NCI-H345 (cell line): ENCODE data around the gene TRIO.

Experiments used
- DNase-seq: peaks from one replicate; lab custom pipeline; 2025; lab: John Stamatoyannopoulos, UW

TRIO gene

GRCh38 chr5:14226554-14226953, 83.4 kb downstream of the TRIO start:
- no peak for DNase-seq

- no peak for DNase-seq
These were observed 83.8 kb downstream of the TRIO start for GRCh38 chr5:14226992-14227391.

- no peak for DNase-seq
These were observed 84.4 kb downstream of the TRIO start for GRCh38 chr5:14227513-14227912.

GRCh38 chr5:14228219-14228618, 85.1 kb downstream of the TRIO start:
- DNase-seq, result no peak

- no peak for DNase-seq
These were observed 86.0 kb downstream of the TRIO start for GRCh38 chr5:14229181-14229580.

GRCh38 chr5:14229734-14230133, 86.6 kb downstream of the TRIO start:
- DNase-seq, result no peak

- DNase-seq, result no peak
These were observed 88.0 kb downstream of the TRIO start for GRCh38 chr5:14231156-14231555.

GRCh38 chr5:14231890-14232289, 88.7 kb downstream of the TRIO start:
- no peak for DNase-seq

GRCh38 chr5:14234204-14234603, 91.1 kb downstream of the TRIO start:
- no peak for DNase-seq

- DNase-seq, result no peak
These were observed 92.7 kb downstream of the TRIO start for GRCh38 chr5:14235872-14236271.

- DNase-seq, result no peak
These were observed 93.6 kb downstream of the TRIO start for GRCh38 chr5:14236757-14237156.

GRCh38 chr5:14237317-14238086, 94.4 kb downstream of the TRIO start:
- DNase-seq, result no peak

GRCh38 chr5:14238272-14238671, 95.1 kb downstream of the TRIO start:
- DNase-seq, result no peak

GRCh38 chr5:14239404-14239803, 96.3 kb downstream of the TRIO start:
- DNase-seq, result no peak

GRCh38 chr5:14239951-14240350, 96.8 kb downstream of the TRIO start:
- no peak for DNase-seq

- no peak for DNase-seq
These were observed 97.2 kb downstream of the TRIO start for GRCh38 chr5:14240359-14240758.

GRCh38 chr5:14241141-14241540, 98.0 kb downstream of the TRIO start:
- DNase-seq, result no peak

- no peak for DNase-seq
These were observed 99.3 kb downstream of the TRIO start for GRCh38 chr5:14242447-14242846.

- DNase-seq, result no peak
These were observed 99.8 kb downstream of the TRIO start for GRCh38 chr5:14242871-14243383.

- DNase-seq, result no peak
These were observed 100.6 kb downstream of the TRIO start for GRCh38 chr5:14243766-14244165.

- DNase-seq, result no peak
These were observed 101.6 kb downstream of the TRIO start for GRCh38 chr5:14244721-14245120.

GRCh38 chr5:14245132-14245925, 102.2 kb downstream of the TRIO start:
- no peak for DNase-seq

GRCh38 chr5:14246350-14247053, 103.4 kb downstream of the TRIO start:
- DNase-seq, result no peak
